NT2/D1 (cell line): ENCODE measurements around the gene GLIPR1L1.
A peak's percentile ranks its signal among the peaks of the same experiment; 100 is the strongest.
"Not testable (repeated sequence)": the region's sequence is repeated elsewhere in the genome, so short reads cannot be mapped to it uniquely, and the experiment has no call there.

Experiments
- DNase-seq: peaks from one replicate; pipeline ENCODE4 v3.0.0-alpha.2; 2011; ENCODE audit warnings: low read depth, low spot score
- H3K27me3 ChIP-seq: 2 replicates; pipeline ENCODE4 v1.6.0; 2011; ENCODE audit warnings: mild to moderate bottlenecking; ENCODE audit not compliant: insufficient read length, insufficient read depth
- H3K36me3 ChIP-seq: 2 replicates; pipeline ENCODE4 v1.6.1; 2011; ENCODE audit warnings: mild to moderate bottlenecking, low read length, mixed read lengths; ENCODE audit not compliant: insufficient read depth, insufficient read length
- H3K4me1 ChIP-seq: 2 replicates; pipeline ENCODE4 v1.5.1; 2011; ENCODE audit not compliant: insufficient read depth, insufficient read length
- H3K4me3 ChIP-seq: 2 replicates; pipeline ENCODE4 v1.5.1; 2011; ENCODE audit warnings: low read depth; ENCODE audit not compliant: insufficient read length
- H3K9ac ChIP-seq: 2 replicates; pipeline ENCODE4 v1.6.0; 2011; ENCODE audit warnings: low read depth; ENCODE audit not compliant: insufficient read length
- H3K9me3 ChIP-seq: 2 replicates; pipeline ENCODE4 v1.5.1; 2011; ENCODE audit warnings: mild to moderate bottlenecking, low read length; ENCODE audit not compliant: insufficient read depth
- SUZ12 ChIP-seq: IDR thresholded peaks from 2 replicates; pipeline ENCODE4 v1.6.1; 2011; ENCODE audit not compliant: insufficient read length, insufficient read depth; ENCODE audit errors: extremely low read depth
- YY1 ChIP-seq: IDR thresholded peaks from 2 replicates; pipeline ENCODE4 v1.6.1; 2011; ENCODE audit not compliant: insufficient read length, insufficient read depth
- ZNF274 ChIP-seq: IDR thresholded peaks from 2 replicates; pipeline ENCODE4 v1.6.1; 2011; ENCODE audit warnings: mild to moderate bottlenecking, low read depth, low read length

GLIPR1L1 gene

DNA sequence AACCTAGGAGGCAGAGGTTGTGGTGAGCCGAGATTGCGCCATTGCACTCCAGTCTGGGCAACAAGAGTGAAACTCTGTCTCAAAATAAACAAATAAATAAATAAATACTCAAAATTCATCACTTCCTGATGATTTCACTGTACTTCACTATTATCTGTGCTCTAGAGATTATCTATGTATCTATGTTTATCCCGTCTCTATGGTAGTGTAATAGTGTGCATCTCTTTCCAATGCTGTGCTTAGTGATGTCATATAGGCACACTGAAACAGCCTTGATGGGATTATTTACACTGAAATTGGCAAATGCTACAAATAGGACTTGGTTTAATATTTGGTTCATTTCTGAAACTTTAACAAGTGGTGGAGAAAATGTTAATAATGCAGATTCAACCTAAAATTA, 10.8 kb upstream of the GLIPR1L1 start:
- no peak for TF ChIP-seq SUZ12
- no peaks in the 10 kb centered on the region for H3K4me1 ChIP-seq

GRCh38 chr12:75327642-75328041, 6.8 kb upstream of the GLIPR1L1 start:
- Histone ChIP-seq H3K4me3 (no peak overlapping the region), H3K36me3 (no peaks in the 10 kb centered on the region), H3K9me3 (no peaks in the 10 kb centered on the region), H3K27me3 (no peaks in the 10 kb centered on the region), H3K4me1 (no peaks in the 10 kb centered on the region), H3K9ac (no peak overlapping the region)
- no peak for DNase-seq
- TF ChIP-seq SUZ12 (no peak), ZNF274 (no peak), YY1 (no peak)

More for the DNA sequence above, 10.8 kb upstream of the GLIPR1L1 start:
- Histone ChIP-seq H3K36me3 (no peaks in the 10 kb centered on the region), H3K4me3 (no peak overlapping the region), H3K9ac (no peak overlapping the region), H3K9me3 (no peaks in the 10 kb centered on the region), H3K27me3 (no peaks in the 10 kb centered on the region)
- DNase-seq = no peak

- H3K4me1 ChIP-seq = no peaks in the 10 kb centered on the region
- H3K9me3 ChIP-seq = no peaks in the 10 kb centered on the region
- peak; percentile 70 for DNase-seq
- H3K9ac ChIP-seq = peak within 1 kb of the TSS; percentile 66
- no peak for TF ChIP-seq SUZ12
- TF ChIP-seq YY1 = no peak
- TF ChIP-seq ZNF274 = no peak
- H3K4me3 ChIP-seq = peak within 1 kb of the TSS; percentile 60
- H3K36me3 ChIP-seq = no peaks in the 10 kb centered on the region
- H3K27me3 ChIP-seq = no peaks in the 10 kb centered on the region
Measured at GRCh38 chr12:75329918-75330826, 4.3 kb upstream of the GLIPR1L1 start, which contains the start of gene CAPS2. Gene CAPS2, minus strand, starts transcription at chr12:75330324. Its CDS starts 3,826 bp downstream, at chr12:75326498.

DNA sequence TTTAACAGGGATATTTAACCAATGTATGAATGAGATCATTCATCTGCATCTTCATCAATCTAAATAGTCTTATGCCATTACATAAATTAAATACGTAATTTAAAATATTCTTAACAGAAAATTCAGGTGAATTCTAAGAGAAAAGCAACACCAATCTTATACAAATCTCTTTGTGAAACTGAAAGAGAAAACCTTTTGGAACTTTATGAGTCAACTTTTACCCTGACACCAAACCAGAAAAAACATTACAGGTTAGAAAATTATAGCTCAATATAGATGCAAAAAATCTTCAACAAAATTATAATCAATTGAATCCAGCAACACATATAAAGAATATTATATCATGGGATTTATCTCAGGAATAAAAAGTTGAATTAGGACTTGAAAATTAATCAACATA, 3.4 kb downstream of the GLIPR1L1 start:
- H3K27me3 ChIP-seq = no peaks in the 10 kb centered on the region
- H3K9me3 ChIP-seq = no peaks in the 10 kb centered on the region
- no peak overlapping the region for H3K9ac ChIP-seq
- TF ChIP-seq YY1 (no peak), ZNF274 (no peak), SUZ12 (no peak)
- no peak for DNase-seq
- no peaks in the 10 kb centered on the region for H3K4me1 ChIP-seq
- no peak overlapping the region for H3K4me3 ChIP-seq
- no peaks in the 10 kb centered on the region for H3K36me3 ChIP-seq

- H3K9ac ChIP-seq = no peak overlapping the region
- DNase-seq = no peak
- H3K4me3 ChIP-seq = no peak overlapping the region
- no peaks in the 10 kb centered on the region for H3K9me3 ChIP-seq
- TF ChIP-seq ZNF274 (no peak), SUZ12 (no peak), YY1 (no peak)
- H3K36me3 ChIP-seq = no peaks in the 10 kb centered on the region
- no peaks in the 10 kb centered on the region for H3K4me1 ChIP-seq
- no peaks in the 10 kb centered on the region for H3K27me3 ChIP-seq
Measured at GRCh38 chr12:75341873-75342272, 7.4 kb downstream of the GLIPR1L1 start.

DNA sequence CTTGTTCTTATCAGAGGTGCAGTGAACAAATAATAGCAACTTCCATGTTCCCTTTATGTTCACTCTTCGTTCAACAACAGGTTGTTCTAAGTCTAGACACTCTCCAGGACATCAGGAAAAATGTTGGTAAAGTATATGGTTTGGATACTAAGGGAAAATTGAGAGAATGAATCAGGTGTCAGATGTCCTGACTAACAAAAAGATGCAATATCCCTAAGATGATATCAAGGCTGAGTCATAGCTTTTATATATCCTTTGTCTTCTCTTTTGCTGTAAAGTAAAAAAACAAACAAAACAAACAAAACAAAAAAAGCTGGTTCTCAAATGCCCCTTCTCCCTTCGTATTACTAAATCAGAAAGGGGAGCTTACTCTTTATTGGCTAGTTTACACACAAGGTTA, 11.1 kb downstream of the GLIPR1L1 start:
- Histone ChIP-seq H3K4me3 (no peak overlapping the region), H3K9me3 (no peaks in the 10 kb centered on the region), H3K4me1 (no peaks in the 10 kb centered on the region), H3K36me3 (no peaks in the 10 kb centered on the region), H3K9ac (no peak overlapping the region), H3K27me3 (no peaks in the 10 kb centered on the region)
- DNase-seq = no peak
- no peak for TF ChIP-seq ZNF274
- TF ChIP-seq YY1 = no peak
- no peak for TF ChIP-seq SUZ12

DNA sequence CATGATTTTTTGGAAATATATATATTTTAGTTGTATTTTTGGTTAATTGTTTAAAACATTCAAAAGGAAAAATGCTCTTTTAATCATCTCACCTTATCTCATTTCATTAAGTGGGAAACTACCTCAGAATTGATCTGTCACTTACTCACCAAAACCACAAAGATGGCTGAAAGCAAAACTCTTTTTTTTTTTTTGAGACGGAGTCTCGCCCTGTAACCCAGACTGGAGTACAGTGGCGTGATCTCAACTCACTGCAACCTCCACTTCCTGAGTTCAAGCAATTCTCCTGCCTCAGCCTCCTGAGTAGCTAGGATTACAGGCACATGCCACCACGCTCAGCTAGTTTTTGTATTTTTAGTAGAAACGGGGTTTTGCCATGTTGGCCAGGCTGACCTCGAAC, 11.7 kb downstream of the GLIPR1L1 start:
- not testable (repeated sequence) for H3K27me3 ChIP-seq, DNase-seq, H3K4me1 ChIP-seq, H3K36me3 ChIP-seq, H3K9me3 ChIP-seq, H3K9ac ChIP-seq, H3K4me3 ChIP-seq
